ENCODE data around the gene GPRIN1. TPM values are rescaled to one million over a fixed set of nuclear protein-coding genes. Genes with fewer than 3 reads are reported as not detected.
A peak's percentile ranks its signal among the peaks of the same experiment; 100 is the strongest.

GPRIN1 gene
- total RNA-seq, 2 experiments from 2014 or later, result 4.5 to 5.3 TPM

- ChIA-PET POLR2A (no interaction called here), CTCF (interaction anchor here (0.6 to 3.8 kb wide), 8 partner anchors 21 to 159 kb away, joined by 3 to 25 read pairs (median 4); partner anchors contain the start of genes CLTB and TSPAN17)
- no peak for DNase-seq
- no peaks in the 10 kb centered on the region for H3K36me3 Mint-ChIP-seq
- intact Hi-C loops (cut with micrococcal nuclease), result no loop called here
- no peaks in the 10 kb centered on the region for H3K4me1 Mint-ChIP-seq (ENCODE audit: low read depth)
- H3K9me3 Mint-ChIP-seq, result no peaks in the 10 kb centered on the region
- no peak overlapping the region for H3K27ac Mint-ChIP-seq
- H3K27me3 Mint-ChIP-seq, result no peaks in the 10 kb centered on the region
- no peak overlapping the region for H3K4me3 Mint-ChIP-seq
These were observed 34.9 kb downstream of the GPRIN1 start for GRCh38 chr5:176575066-176575465.

- intact Hi-C loops (cut with micrococcal nuclease), result loop anchor here (1.0 to 5.0 kb wide), 2 partner anchors 45 to 157 kb away; partner anchors contain the start of gene CLTB
- H3K27ac Mint-ChIP-seq, result no peak overlapping the region
- DNase-seq, result no peak
- ChIA-PET POLR2A (no interaction called here), CTCF (interaction anchor here (0.8 to 3.8 kb wide), 11 partner anchors 20 to 158 kb away, joined by 3 to 25 read pairs (median 4); partner anchors contain the start of genes CLTB, RNF44 and TSPAN17)
- no peaks in the 10 kb centered on the region for H3K36me3 Mint-ChIP-seq
- peaks cover 2% of the 10 kb centered on the region for H3K27me3 Mint-ChIP-seq
- no peaks in the 10 kb centered on the region for H3K4me1 Mint-ChIP-seq (ENCODE audit: low read depth)
- H3K9me3 Mint-ChIP-seq, result no peaks in the 10 kb centered on the region
- no peak overlapping the region for H3K4me3 Mint-ChIP-seq
These were observed 35.7 kb downstream of the GPRIN1 start for GRCh38 chr5:176574297-176574591.

- Mint-ChIP-seq H3K36me3 (no peaks in the 10 kb centered on the region), H3K4me1 (ENCODE audit: low read depth) (no peaks in the 10 kb centered on the region), H3K27ac (no peak overlapping the region), H3K4me3 (no peak overlapping the region), H3K27me3 (peaks cover 2% of the 10 kb centered on the region), H3K9me3 (no peaks in the 10 kb centered on the region)
- CTCF ChIA-PET, result interaction anchor here (0.6 to 3.8 kb wide), 21 partner anchors 11 to 844 kb away, joined by 3 to 25 read pairs (median 4); partner anchors contain the start of genes CLTB, RNF44 and TSPAN17
- POLR2A ChIA-PET, result no interaction called here
- peak; percentile 84 for DNase-seq
- intact Hi-C loops (cut with micrococcal nuclease), result loop anchor here (1.0 to 5.0 kb wide), 2 partner anchors 46 to 156 kb away; partner anchors contain the start of gene CLTB
These were observed 36.2 kb downstream of the GPRIN1 start for GRCh38 chr5:176573564-176574296.

GRCh38 chr5:176570044-176570443 is 39.9 kb downstream of the GPRIN1 start:
- ChIA-PET POLR2A (no interaction called here), CTCF (interaction anchor here (0.6 to 1.4 kb wide), 4 partner anchors 10 to 60 kb away, joined by 3 to 4 read pairs (median 3); partner anchors contain the start of genes EIF4E1B and SNCB)
- Mint-ChIP-seq H3K4me3 (no peak overlapping the region), H3K36me3 (no peaks in the 10 kb centered on the region), H3K27me3 (peaks cover 4% of the 10 kb centered on the region), H3K9me3 (no peaks in the 10 kb centered on the region), H3K27ac (no peak overlapping the region), H3K4me1 (ENCODE audit: low read depth) (no peaks in the 10 kb centered on the region)
- no peak for DNase-seq
- intact Hi-C loops (cut with micrococcal nuclease), result loop anchor here (5.0 kb wide), 1 partner anchor 153 kb away; the partner anchor contains the start of gene CLTB

- intact Hi-C loops (cut with micrococcal nuclease), result no loop called here
- peaks cover 4% of the 10 kb centered on the region for H3K27me3 Mint-ChIP-seq
- H3K27ac Mint-ChIP-seq, result no peak overlapping the region
- no peaks in the 10 kb centered on the region for H3K9me3 Mint-ChIP-seq
- H3K36me3 Mint-ChIP-seq, result no peaks in the 10 kb centered on the region
- ChIA-PET CTCF (no interaction called here), POLR2A (no interaction called here)
- DNase-seq, result no peak
- H3K4me3 Mint-ChIP-seq, result no peak overlapping the region
- no peaks in the 10 kb centered on the region for H3K4me1 Mint-ChIP-seq (ENCODE audit: low read depth)
These were observed 41.3 kb downstream of the GPRIN1 start for GRCh38 chr5:176568657-176569056.

DNA sequence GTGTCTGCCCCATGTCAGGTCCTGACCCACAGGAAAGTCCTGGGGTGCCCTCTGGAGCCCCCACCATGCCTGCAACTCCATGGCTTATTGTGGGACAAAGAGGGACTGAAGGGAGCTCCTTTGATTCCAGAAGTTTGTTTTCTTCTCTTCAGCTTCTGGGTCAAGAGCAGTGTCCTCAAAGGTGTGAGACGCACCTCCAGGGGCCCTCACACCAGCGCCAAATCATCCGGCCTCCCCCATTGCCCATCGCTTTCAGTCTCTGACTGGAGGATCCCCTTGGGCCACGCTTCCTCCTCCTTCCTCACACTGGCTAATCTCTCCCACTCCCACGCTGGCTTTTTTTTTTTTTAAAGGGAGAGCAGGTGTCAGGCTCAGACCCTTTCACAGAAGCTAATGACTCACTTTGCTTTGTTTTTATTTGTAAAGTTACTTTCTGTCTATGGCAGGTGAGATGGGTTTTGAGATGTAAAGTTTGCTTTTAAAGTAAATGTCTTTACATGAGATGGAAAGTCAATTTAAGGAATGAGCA is 44.1 kb downstream of the GPRIN1 start:
- Mint-ChIP-seq H3K4me1 (ENCODE audit: low read depth) (peaks cover 16% of the 10 kb centered on the region), H3K27ac (no peak overlapping the region), H3K4me3 (no peak overlapping the region), H3K27me3 (peaks cover 5% of the 10 kb centered on the region), H3K9me3 (no peaks in the 10 kb centered on the region), H3K36me3 (no peaks in the 10 kb centered on the region)
- POLR2A ChIA-PET, result no interaction called here
- no peak for DNase-seq
- intact Hi-C loops (cut with micrococcal nuclease), result no loop called here
- CTCF ChIA-PET, result no interaction called here

- no peak for DNase-seq
- ChIA-PET CTCF (interaction anchor here (1.2 to 1.9 kb wide), 3 partner anchors 9 to 97 kb away, joined by 4 to 7 read pairs (median 4); no protein-coding TSS in a partner anchor), POLR2A (no interaction called here)
- peaks cover 1% of the 10 kb centered on the region for H3K9me3 Mint-ChIP-seq
- peaks cover 28% of the 10 kb centered on the region for H3K4me1 Mint-ChIP-seq (ENCODE audit: low read depth)
- no peaks in the 10 kb centered on the region for H3K36me3 Mint-ChIP-seq
- peaks cover 4% of the 10 kb centered on the region for H3K27me3 Mint-ChIP-seq
- no peak overlapping the region for H3K27ac Mint-ChIP-seq
- intact Hi-C loops (cut with micrococcal nuclease), result no loop called here
- no peak overlapping the region for H3K4me3 Mint-ChIP-seq
These were observed 46.0 kb downstream of the GPRIN1 start for GRCh38 chr5:176564002-176564401.

DNA sequence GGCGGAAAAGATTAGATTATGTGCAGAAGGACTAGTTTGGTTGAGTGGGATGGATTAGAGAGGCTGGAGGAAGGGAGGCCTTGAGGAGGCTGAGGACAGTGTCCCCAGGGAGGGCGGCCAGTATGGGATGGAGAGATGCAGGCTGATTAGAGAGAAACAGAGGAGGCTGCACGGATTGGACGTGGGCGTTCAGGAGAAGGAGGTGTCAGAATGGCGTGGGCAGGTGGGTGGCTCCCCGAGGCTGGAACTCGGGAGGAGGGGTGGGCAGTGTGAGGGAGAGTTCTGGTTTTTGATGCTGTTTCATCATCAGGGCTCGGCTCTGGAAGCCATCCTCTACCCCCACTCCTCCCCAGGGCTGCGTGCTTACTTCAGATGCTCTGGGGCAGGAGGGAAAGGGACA is 47.8 kb downstream of the GPRIN1 start:
- Mint-ChIP-seq H3K4me1 (ENCODE audit: low read depth) (peaks cover 28% of the 10 kb centered on the region), H3K9me3 (peaks cover 4% of the 10 kb centered on the region), H3K36me3 (no peaks in the 10 kb centered on the region), H3K4me3 (no peak overlapping the region), H3K27ac (no peak overlapping the region), H3K27me3 (peaks cover 4% of the 10 kb centered on the region)
- POLR2A ChIA-PET, result no interaction called here
- intact Hi-C loops (cut with micrococcal nuclease), result no loop called here
- CTCF ChIA-PET, result interaction anchor here (1.9 kb wide), 1 partner anchor 11 kb away, joined by 4 read pairs; no protein-coding TSS in a partner anchor
- no peak for DNase-seq

DNA sequence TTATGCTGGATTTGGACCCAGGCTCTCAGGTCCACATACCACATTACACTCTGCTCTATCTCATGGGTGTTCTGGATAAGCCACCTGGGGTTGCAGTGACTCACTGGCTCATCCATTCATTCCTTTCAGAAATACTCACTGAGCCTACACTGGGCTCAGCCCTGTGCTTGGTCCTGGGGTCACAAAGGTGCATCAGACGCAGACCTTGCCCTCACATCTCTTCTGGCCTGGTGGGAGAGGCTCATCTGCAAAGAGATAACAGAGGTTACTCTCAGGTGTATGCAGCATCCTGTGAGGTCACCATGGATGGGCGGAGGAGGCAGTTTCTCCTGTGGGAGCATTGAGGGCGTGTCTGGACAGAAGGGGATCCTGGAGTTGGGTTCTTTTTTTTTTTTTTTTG is 48.7 kb downstream of the GPRIN1 start:
- peaks cover 1% of the 10 kb centered on the region for H3K27me3 Mint-ChIP-seq
- POLR2A ChIA-PET, result no interaction called here
- intact Hi-C loops (cut with micrococcal nuclease), result no loop called here
- no peak overlapping the region for H3K4me3 Mint-ChIP-seq
- CTCF ChIA-PET, result interaction anchor here (1.2 kb wide), 1 partner anchor 145 kb away, joined by 3 read pairs; no protein-coding TSS in a partner anchor
- DNase-seq, result no peak
- H3K27ac Mint-ChIP-seq, result no peak overlapping the region
- peaks cover 4% of the 10 kb centered on the region for H3K9me3 Mint-ChIP-seq
- H3K36me3 Mint-ChIP-seq, result no peaks in the 10 kb centered on the region
- H3K4me1 Mint-ChIP-seq (ENCODE audit: low read depth), result peaks cover 30% of the 10 kb centered on the region

DNA sequence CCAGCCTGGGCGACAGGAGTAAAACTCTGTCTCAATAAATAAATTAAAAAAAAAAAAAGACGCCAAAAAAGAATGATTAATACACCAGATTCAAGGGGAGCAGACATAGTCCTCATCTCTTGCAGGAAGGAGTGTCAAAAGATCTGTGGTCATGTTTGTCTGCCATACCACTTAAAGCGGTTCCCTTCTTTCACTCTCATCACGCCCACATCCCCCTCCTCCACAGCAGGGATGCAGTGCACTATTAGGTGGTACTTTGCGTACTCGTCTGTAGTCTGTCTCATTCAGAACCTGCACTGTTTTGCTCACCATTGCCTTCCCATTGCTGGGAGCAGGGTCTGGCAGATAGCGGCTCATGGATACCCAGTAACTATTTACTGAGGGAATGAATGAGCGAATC is 49.6 kb downstream of the GPRIN1 start:
- intact Hi-C loops (cut with micrococcal nuclease), result no loop called here
- POLR2A ChIA-PET, result no interaction called here

DNA sequence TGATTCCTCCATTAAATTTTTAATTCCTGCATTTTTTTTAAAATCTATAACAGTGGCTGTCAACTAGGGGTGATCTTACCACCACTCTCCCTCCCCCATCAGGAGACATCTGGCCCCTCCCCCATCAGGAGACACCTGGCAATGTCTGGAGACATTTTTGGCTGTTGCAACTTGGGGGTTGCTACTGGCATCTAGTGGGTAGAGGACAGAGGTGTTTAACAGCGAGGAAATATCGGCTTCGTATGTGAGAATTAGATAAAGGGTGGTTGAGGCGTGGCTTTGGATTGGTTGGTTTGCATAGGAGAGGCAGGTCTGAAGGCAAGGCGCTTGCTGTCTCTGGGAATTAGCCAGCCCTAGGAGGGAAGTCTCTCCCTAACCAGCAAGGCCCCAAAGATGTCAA is 50.3 kb downstream of the GPRIN1 start:
- ChIA-PET POLR2A (no interaction called here), CTCF (no interaction called here)
- no peak for DNase-seq
- peaks cover 4% of the 10 kb centered on the region for H3K9me3 Mint-ChIP-seq
- peaks cover 1% of the 10 kb centered on the region for H3K27me3 Mint-ChIP-seq
- H3K27ac Mint-ChIP-seq, result no peak overlapping the region
- H3K4me1 Mint-ChIP-seq (ENCODE audit: low read depth), result peaks cover 44% of the 10 kb centered on the region
- no peaks in the 10 kb centered on the region for H3K36me3 Mint-ChIP-seq
- H3K4me3 Mint-ChIP-seq, result no peak overlapping the region
- intact Hi-C loops (cut with micrococcal nuclease), result no loop called here

More for the DNA sequence above, 49.6 kb downstream of the GPRIN1 start:
- Mint-ChIP-seq H3K4me1 (ENCODE audit: low read depth) (peaks cover 38% of the 10 kb centered on the region), H3K4me3 (no peak overlapping the region), H3K36me3 (no peaks in the 10 kb centered on the region), H3K27ac (peak overlapping the region; percentile 21), H3K27me3 (peaks cover 1% of the 10 kb centered on the region), H3K9me3 (peaks cover 4% of the 10 kb centered on the region)
- CTCF ChIA-PET, result interaction anchor here (1.2 kb wide), 1 partner anchor 144 kb away, joined by 3 read pairs; no protein-coding TSS in a partner anchor
- DNase-seq, result peak; percentile 67

DNA sequence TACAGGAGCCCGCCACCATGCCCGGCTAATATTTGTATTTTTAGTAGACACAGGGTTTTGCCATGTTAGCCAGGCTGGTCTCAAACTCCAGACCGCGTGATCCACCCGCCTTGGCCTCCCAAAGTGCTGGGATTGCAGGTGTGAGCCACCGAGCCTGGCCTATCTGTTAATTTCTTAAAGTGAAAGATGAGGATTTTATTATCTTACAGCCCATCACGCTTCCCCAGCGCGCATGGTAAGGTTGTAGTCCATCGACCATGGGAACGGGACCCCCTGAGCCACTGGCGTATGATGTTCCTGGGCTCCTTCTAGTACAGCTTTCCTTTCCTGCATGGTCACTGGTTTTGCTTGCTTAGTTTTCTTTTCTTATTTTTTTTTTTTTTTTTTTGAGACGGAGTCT is 52.1 kb downstream of the GPRIN1 start:
- ChIA-PET CTCF (interaction anchor here (0.7 to 1.2 kb wide), 2 partner anchors 100 to 105 kb away, joined by 3 read pairs; no protein-coding TSS in a partner anchor), POLR2A (interaction anchor here (0.6 kb wide), 1 partner anchor 109 kb away, joined by 5 read pairs; no protein-coding TSS in a partner anchor)
- Mint-ChIP-seq H3K4me1 (ENCODE audit: low read depth) (peaks cover 56% of the 10 kb centered on the region), H3K9me3 (peaks cover 4% of the 10 kb centered on the region), H3K4me3 (no peak overlapping the region), H3K27ac (no peak overlapping the region), H3K27me3 (peaks cover 1% of the 10 kb centered on the region), H3K36me3 (no peaks in the 10 kb centered on the region)
- intact Hi-C loops (cut with micrococcal nuclease), result no loop called here
- DNase-seq, result no peak

All from activated CD4-positive, alpha-beta memory T cell treated with anti-CD3 and anti-CD28 coated beads for 36 hours (primary cell).